GM12892 (cell line): Measurements from ENCODE around the gene EIF2B1.

Source experiments
- POLR2A ChIP-seq: IDR thresholded peaks from 2 replicates; pipeline ENCODE4 v1.6.1; 2011; ENCODE audit warnings: low read depth, low read length, control low read depth
- POLR2AphosphoS5 ChIP-seq: IDR thresholded peaks from 2 replicates; pipeline ENCODE4 v1.6.1; 2011; ENCODE audit warnings: low read depth, low read length, control low read depth

DNA sequence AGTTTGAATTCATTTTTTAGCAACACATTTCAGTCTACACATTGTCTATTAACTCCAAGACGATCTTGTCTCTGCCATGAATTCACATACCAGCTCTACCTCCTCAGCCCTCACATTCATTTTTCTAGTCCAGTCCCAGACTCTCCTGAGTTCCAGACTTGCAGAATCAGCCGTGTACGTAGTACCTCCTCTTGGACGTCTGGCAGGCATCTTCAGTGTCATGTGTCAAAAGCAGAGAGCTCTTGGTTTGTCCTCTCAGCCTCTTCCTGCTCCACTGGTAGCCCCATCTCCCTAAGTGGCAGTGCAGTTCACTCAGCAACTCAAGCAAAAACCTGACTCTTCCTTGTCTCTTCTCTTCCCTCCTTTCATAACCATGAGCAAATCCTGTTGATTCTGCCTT lies 22.9 kb upstream of the EIF2B1 start:
- TF ChIP-seq POLR2AphosphoS5 (no peak), POLR2A (no peak)
